ENCODE data around the gene DPEP1. TPM values are rescaled to one million over a fixed set of nuclear protein-coding genes. Genes with fewer than 3 reads are reported as not detected.

Gene DPEP1
- polyA plus RNA-seq, 1 donor (not counting 4 experiments of a cell fraction or from before 2014, with no cell fraction given): 0.13 TPM

GRCh38 chr16:89636663-89637062 lies 23.2 kb downstream of the DPEP1 start:
- FAIRE-seq: no peak
- dilution Hi-C loops (cut with MboI; ENCODE audit: extremely low pct_ligation_motif_present, low sequenced_read_pairs): no loop called here
- Histone ChIP-seq H3K4me2 (ENCODE audit: control insufficient read depth, extremely low read depth, insufficient read depth, low read depth, low read length) (no peak overlapping the region), H3K9me3 (ENCODE audit: control insufficient read depth, low read depth, low read length) (no peaks in the 10 kb centered on the region), H3K9ac (ENCODE audit: control insufficient read depth, extremely low read depth, insufficient read depth, low read length) (no peak overlapping the region), H3K9me1 (ENCODE audit: control insufficient read depth, extremely low read depth, insufficient read depth, low read length) (no peaks in the 10 kb centered on the region), H3K27me3 (ENCODE audit: control insufficient read depth, extremely low read depth, insufficient read depth, low read length) (peaks cover 10% of the 10 kb centered on the region), H3K4me3 (ENCODE audit: control insufficient read depth in 2 of 3, extremely low read depth in 1 of 3, insufficient read depth in 2 of 3, low read depth in 1 of 3, low read length in 3 of 3) (no peak overlapping the region), H3K4me1 (ENCODE audit: control insufficient read depth, extremely low read depth, insufficient read depth, low read length) (peaks cover 17% of the 10 kb centered on the region), H3K79me2 (ENCODE audit: control insufficient read depth, insufficient read depth, low read length) (no peaks in the 10 kb centered on the region), H4K20me1 (ENCODE audit: control insufficient read depth, extremely low read depth, insufficient read depth, low read length) (no peaks in the 10 kb centered on the region), H3K36me3 (ENCODE audit: control insufficient read depth in 2 of 2, extremely low read depth in 1 of 2, insufficient read depth in 2 of 2, low read length in 2 of 2) (no peaks in the 10 kb centered on the region), H3K27ac (ENCODE audit: control insufficient read depth, insufficient read depth, low read length) (no peak overlapping the region), H2AFZ (ENCODE audit: control insufficient read depth, low read length) (no peak overlapping the region)
- no peak for DNase-seq (ENCODE audit: low read depth, low spot score)
- TF ChIP-seq EZH2 (IDR thresholded peaks at IDR 0.05; ENCODE audit: low read length) (no peak), CTCF (optimal IDR thresholded peaks at IDR 0.05 in 1 of 3, IDR thresholded peaks at IDR 0.05 in 1 of 3, conservative IDR thresholded peaks at IDR 0.05 in 1 of 3; ENCODE audit: extremely low read depth in 1 of 3, insufficient read depth in 2 of 3, low read length in 3 of 3) (no peak)

- no peaks in the 10 kb centered on the region for H4K20me1 ChIP-seq (ENCODE audit: control insufficient read depth, extremely low read depth, insufficient read depth, low read length)
- no peak overlapping the region for H3K4me3 ChIP-seq (ENCODE audit: control insufficient read depth in 2 of 3, extremely low read depth in 1 of 3, insufficient read depth in 2 of 3, low read depth in 1 of 3, low read length in 3 of 3)
- DNase-seq (ENCODE audit: low read depth, low spot score) (no peak), FAIRE-seq (no peak)
- no peaks in the 10 kb centered on the region for H3K36me3 ChIP-seq (ENCODE audit: control insufficient read depth in 2 of 2, extremely low read depth in 1 of 2, insufficient read depth in 2 of 2, low read length in 2 of 2)
- no peak overlapping the region for H3K27ac ChIP-seq (ENCODE audit: control insufficient read depth, insufficient read depth, low read length)
- H3K9me1 ChIP-seq (ENCODE audit: control insufficient read depth, extremely low read depth, insufficient read depth, low read length): no peaks in the 10 kb centered on the region
- no peak overlapping the region for H3K4me2 ChIP-seq (ENCODE audit: control insufficient read depth, extremely low read depth, insufficient read depth, low read depth, low read length)
- no peak overlapping the region for H2AFZ ChIP-seq (ENCODE audit: control insufficient read depth, low read length)
- H3K79me2 ChIP-seq (ENCODE audit: control insufficient read depth, insufficient read depth, low read length): no peaks in the 10 kb centered on the region
- no peaks in the 10 kb centered on the region for H3K9me3 ChIP-seq (ENCODE audit: control insufficient read depth, low read depth, low read length)
- H3K9ac ChIP-seq (ENCODE audit: control insufficient read depth, extremely low read depth, insufficient read depth, low read length): no peak overlapping the region
- peaks cover 10% of the 10 kb centered on the region for H3K27me3 ChIP-seq (ENCODE audit: control insufficient read depth, extremely low read depth, insufficient read depth, low read length)
- TF ChIP-seq CTCF (optimal IDR thresholded peaks at IDR 0.05 in 1 of 3, IDR thresholded peaks at IDR 0.05 in 1 of 3, conservative IDR thresholded peaks at IDR 0.05 in 1 of 3; ENCODE audit: extremely low read depth in 1 of 3, insufficient read depth in 2 of 3, low read length in 3 of 3) (no peak), EZH2 (IDR thresholded peaks at IDR 0.05; ENCODE audit: low read length) (no peak)
- dilution Hi-C loops (cut with MboI; ENCODE audit: extremely low pct_ligation_motif_present, low sequenced_read_pairs): no loop called here
- H3K4me1 ChIP-seq (ENCODE audit: control insufficient read depth, extremely low read depth, insufficient read depth, low read length): peaks cover 15% of the 10 kb centered on the region
These were observed 23.9 kb downstream of the DPEP1 start for GRCh38 chr16:89637379-89637778.

All from keratinocyte (primary cell).